Testis (tissue), 2 donors: Measurements from ENCODE around the gene SENP7.

Source experiments
- CTCF ChIP-seq, 3 experiments: fragments of 450-650 bp in 2 of 3; fragments of 200-600 bp in 1 of 3; sonication (generic) in 1 of 3; IDR thresholded peaks; one replicate each; pipeline ENCODE4 v1.5.1; 2016 to 2019; ENCODE audit warnings: antibody characterized with exemption in 3 of 3, mild to moderate bottlenecking in 2 of 3, moderate library complexity in 1 of 3
- POLR2A ChIP-seq: fragments of 450-650 bp; IDR thresholded peaks from one replicate; pipeline ENCODE4 v1.6.1; 2017; ENCODE audit warnings: antibody characterized with exemption, mild to moderate bottlenecking, moderate library complexity

GRCh38 chr3:101530686-101531047 lies 17.7 kb upstream of the SENP7 start:
- no peak for TF ChIP-seq CTCF (IDR thresholded peaks at IDR 0.05)
- TF ChIP-seq POLR2A, result no peak
